Right cardiac atrium (tissue), 5 donors: ENCODE measurements around the gene HOXB13. TPM values are rescaled to one million over a fixed set of nuclear protein-coding genes. Genes with fewer than 3 reads are reported as not detected.

Experiments
- ATAC-seq, 2 donors: fragments of 200-7000 bp; cut with Tn5 transposase; one replicate each; pipeline versions ENCODE4 v1.8.0 to v1.9.1; 2020; ENCODE audit warnings: moderate library complexity in 2 of 2, mild to moderate bottlenecking in 1 of 2
- DNase-seq, 3 donors: peaks; one replicate each; pipeline ENCODE4 v3.0.0-alpha.2; 2020
- H3K27ac ChIP-seq: one replicate; pipeline ENCODE4 v1.5.1; 2013; ENCODE audit warnings: mild to moderate bottlenecking, low read length, control low read depth, moderate library complexity
- H3K27me3 ChIP-seq: one replicate; pipeline ENCODE4 v1.6.1; 2013; ENCODE audit not compliant: control insufficient read depth, insufficient read depth
- H3K4me1 ChIP-seq: one replicate; pipeline ENCODE4 v1.6.1; 2013; ENCODE audit warnings: low read length; ENCODE audit not compliant: control insufficient read depth, insufficient read depth
- H3K4me3 ChIP-seq: one replicate; pipeline ENCODE4 v1.5.1; 2013; ENCODE audit warnings: low read length, control low read depth
- H3K9me3 ChIP-seq: one replicate; pipeline ENCODE4 v1.6.1; 2013; ENCODE audit warnings: low read length; ENCODE audit not compliant: control insufficient read depth
- WGBS: extraction: QIAGEN DNeasy Blood & Tissue Kit; methylation state at CpG from one replicate; pipeline ENCODE4 v1.1.7; 2013; 5-methylcytosine and 5-hydroxymethylcytosine counted together
- intact Hi-C, 4 donors: fragments of 100-400 bp; cut with DNase I; formaldehyde crosslinking; loops; one replicate each; pipeline versions ENCODE4 v1.11.0 to v1.14.0; 2022 to 2023
- polyA plus RNA-seq: library from polyadenylated mRNA; stranded (reverse); fragments of 200-250 nt; gene quantifications from one replicate; pipeline ENCODE4 v1.2.3, GENCODE V29; 2013
- total RNA-seq, 4 donors: library from RNA; stranded (reverse); fragmentation: NEBNext Ultra II Directional; extraction: Animal tissue kit (Norgen Biotek cat#: 25700); gene quantifications; one replicate each; pipeline ENCODE4 v1.2.1, GENCODE V29; 2021
- donor health status: healthy with polysubstance abuse.
- donor health status: DM: no; HTN: yes; CAD: no.
- donor health status: DM: no; HTN: no; CAD: no.
- donor health status: DM: no; HTN: yes; CAD: no; lungs with severe emphysema.
- donor health status: DM: yes; HTN: yes; CAD: no.

HOXB13 gene
- total and polyA plus RNA-seq, 5 donors, result not detected

DNA sequence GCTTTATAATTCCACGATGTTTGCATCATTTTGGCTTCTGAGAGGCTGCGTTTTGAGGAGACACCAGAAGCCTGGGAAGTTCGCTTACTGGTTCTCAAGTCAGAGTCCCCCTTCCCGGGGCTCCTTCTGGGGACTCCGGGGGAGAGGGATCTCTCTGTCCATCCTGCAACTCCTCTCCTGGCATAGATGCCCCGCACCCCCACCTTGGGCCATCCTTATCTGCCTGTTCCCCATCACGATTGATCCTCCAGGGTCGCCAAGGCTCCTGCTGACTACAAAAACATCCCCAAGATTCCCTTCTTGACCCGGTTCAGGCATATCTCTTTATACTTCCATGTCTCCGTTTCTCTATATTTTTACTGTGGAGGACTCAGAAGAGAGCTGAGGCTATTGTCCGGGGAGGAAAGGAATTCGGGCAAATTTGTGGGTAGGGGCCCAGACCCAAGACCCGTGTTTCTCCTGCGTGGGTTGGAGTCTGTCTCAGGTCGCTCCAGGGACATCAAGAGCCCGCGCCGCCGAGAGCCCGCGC is 18.4 kb upstream of the HOXB13 start:
- no peak for ATAC-seq
- no peak overlapping the region for H3K4me3 ChIP-seq
- 3% methylated on average over 21 of the region's 21 CpGs for WGBS
- intact Hi-C loops, result no loop called here
- peaks cover 10% of the 10 kb centered on the region for H3K27me3 ChIP-seq
- no peak overlapping the region for H3K27ac ChIP-seq
- no peaks in the 10 kb centered on the region for H3K4me1 ChIP-seq
- H3K9me3 ChIP-seq, result no peaks in the 10 kb centered on the region
- DNase-seq, result no peak

DNA sequence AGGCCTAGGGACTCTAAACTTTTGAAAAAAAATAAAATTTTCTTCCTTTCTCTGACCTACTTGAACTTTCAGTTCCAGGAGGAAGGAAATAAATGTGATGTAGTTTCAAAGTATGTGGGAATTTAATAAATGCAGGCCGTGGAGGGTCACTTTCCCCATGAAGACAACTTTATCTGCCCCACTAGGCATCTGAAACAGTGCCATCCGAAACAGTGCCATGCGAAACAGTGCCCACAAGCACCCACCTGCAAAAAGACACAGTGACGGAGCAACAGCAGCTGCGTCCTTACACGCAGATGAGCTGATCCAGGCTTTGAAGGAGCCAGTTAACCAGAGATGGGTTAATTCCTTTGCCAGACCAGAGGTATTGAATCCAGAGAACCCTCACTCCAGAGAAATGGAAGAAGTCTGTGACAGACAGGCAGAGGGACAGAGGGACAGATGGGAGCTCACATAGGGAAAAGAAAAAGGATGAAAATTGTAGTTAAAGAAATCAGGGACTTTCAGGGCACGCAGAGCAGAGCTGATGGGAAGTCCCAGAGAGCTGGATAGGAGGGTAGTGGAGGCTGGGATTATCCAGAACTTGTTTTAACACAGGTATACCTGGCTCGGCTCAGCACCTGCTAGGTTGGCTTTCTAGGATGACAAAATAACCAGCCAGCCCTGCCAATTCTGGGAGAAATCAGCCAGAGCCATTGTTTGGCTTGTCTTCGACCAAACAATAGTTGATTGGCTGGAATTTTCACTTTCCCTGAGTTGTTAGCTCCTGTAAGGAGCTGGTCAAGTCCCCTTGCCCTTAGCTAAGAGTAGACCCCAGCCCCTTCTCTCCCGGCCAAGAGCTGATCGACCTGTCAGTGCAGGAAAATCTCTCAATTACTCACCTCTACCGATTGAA is 17.1 kb upstream of the HOXB13 start:
- intact Hi-C loops, result no loop called here
- Histone ChIP-seq H3K4me3 (no peak overlapping the region), H3K4me1 (no peaks in the 10 kb centered on the region), H3K27ac (no peak overlapping the region), H3K27me3 (peaks cover 13% of the 10 kb centered on the region), H3K9me3 (no peaks in the 10 kb centered on the region)
- WGBS, result 13% methylated on average over 12 of the region's 12 CpGs
- ATAC-seq (no peak), DNase-seq (no peak)

DNA sequence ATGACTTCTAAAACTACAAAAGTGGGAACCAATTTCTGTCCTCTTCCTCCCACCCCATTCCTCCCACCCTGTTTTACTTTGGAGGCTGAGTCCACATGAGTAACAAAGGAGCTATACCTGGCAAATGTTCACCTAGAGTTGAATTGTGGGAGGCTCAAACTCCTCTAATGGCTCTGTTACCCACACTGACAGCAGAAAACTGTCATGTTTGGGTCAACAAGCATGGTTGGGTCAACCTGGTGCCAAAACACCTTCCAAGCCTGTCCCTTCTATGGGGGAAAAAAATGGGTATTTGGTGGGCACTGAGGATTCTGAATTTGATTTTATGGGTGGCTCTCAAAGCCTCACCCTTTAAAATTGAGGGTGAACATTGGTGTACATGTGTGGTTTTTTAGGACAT is 12.0 kb upstream of the HOXB13 start:
- intact Hi-C loops, result no loop called here
- peaks cover 11% of the 10 kb centered on the region for H3K27me3 ChIP-seq

DNA sequence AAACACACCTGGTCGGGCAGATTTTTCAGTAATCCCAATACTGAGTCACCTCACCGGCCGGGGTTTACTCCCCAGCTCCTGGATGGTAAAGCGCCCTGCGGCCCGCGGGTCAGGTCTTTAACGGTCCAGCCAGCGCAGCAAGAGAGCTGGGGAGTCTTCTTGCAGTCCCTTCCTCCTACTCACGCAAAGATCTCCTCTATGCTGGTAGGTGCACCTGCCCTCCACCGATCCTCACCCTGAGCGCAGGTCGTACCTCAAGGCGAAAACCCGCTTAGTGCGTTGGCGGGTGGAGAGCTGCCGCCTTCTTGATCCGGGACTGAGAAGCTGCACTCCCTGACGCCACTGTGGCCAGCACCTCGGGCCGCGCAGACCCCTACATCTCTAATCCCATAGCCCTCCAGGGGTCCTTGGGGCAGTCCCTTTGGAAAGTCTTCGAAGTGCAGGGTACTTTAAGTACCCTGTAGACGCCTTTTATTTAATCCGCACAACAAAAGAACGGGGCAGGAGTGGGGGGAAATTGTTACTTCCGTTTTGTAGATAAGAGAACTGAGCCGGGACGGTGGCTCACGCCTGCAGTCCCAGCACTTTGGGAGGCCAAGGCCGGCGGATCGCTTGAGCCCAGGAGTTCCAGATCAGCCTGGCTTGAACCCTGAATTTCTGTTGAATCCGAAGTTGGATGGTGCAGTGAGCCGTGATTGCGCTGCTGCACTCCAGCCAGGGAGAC is 10.4 kb upstream of the HOXB13 start:
- H3K4me1 ChIP-seq, result no peaks in the 10 kb centered on the region
- no peaks in the 10 kb centered on the region for H3K9me3 ChIP-seq
- no peak for DNase-seq
- WGBS, result 3% methylated on average over 37 of the region's 37 CpGs
- H3K27me3 ChIP-seq, result peaks cover 6% of the 10 kb centered on the region
- no peak for ATAC-seq
- no peak overlapping the region for H3K27ac ChIP-seq
- intact Hi-C loops, result no loop called here
- H3K4me3 ChIP-seq, result no peak overlapping the region

More for the DNA sequence above, 12.0 kb upstream of the HOXB13 start:
- Histone ChIP-seq H3K4me3 (no peak overlapping the region), H3K4me1 (no peaks in the 10 kb centered on the region), H3K27ac (no peak overlapping the region), H3K9me3 (no peaks in the 10 kb centered on the region)
- no peak for DNase-seq
- ATAC-seq, result no peak

DNA sequence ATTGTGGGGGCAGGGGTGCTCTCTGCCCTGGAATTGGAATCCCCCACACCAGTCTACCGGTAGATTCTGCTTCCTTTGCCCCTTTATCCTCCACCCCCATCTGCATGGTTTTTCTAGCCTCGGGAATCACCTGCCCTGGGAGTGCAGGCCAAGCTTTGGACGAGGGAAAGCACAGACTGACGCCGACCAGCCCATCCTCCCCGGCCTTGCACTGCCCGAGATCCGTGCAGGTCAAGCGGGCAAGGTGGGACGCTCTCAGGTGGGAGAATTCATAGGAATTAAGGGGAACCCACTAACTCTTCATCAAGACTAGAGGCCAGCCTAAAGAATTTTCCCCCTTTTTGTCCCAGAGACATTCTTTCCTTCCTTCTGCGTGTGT is 9.9 kb upstream of the HOXB13 start:
- no peaks in the 10 kb centered on the region for H3K9me3 ChIP-seq
- H3K27ac ChIP-seq, result no peak overlapping the region
- DNase-seq (no peak), ATAC-seq (no peak)
- 2% methylated on average over 11 of the region's 11 CpGs for WGBS
- peaks cover 6% of the 10 kb centered on the region for H3K27me3 ChIP-seq
- no peak overlapping the region for H3K4me3 ChIP-seq
- no peaks in the 10 kb centered on the region for H3K4me1 ChIP-seq
- intact Hi-C loops, result no loop called here

DNA sequence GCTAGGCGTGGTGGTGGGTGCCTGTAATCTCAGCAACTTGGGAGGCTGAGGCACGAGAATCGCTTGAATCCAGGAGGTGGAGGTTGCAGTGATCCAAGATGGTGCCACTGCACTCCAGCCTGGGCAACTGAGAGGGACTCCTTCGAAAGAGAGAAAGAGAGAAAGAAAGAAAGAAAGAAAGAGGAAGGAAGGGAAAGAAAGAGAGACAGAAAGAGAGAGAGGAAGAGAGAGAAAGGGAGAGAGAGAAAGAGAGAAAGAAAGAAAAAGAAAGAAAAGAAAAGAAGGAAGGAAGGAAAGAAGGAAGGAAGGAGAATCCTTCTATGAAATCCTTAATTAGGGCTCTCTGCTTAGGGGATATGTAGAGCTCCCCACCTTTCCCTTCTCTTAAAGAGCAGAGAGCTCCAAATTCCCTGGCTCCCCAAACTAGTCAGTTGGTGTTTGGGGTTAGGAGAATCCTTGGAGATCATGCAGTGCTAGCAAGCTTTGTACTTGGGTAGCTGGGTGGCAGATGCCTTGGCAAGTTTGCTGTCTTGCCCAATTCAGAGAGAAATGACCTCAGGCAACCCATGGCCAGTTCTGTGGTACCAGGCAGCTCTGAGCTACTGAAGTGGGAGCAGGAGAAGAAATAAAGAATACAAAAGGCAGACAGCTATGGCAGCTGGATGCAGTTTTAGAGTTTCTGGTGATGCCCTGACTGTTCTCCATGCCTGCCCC is 8.9 kb upstream of the HOXB13 start:
- 48% methylated on average over 4 of the region's 4 CpGs for WGBS
- Histone ChIP-seq H3K9me3 (no peaks in the 10 kb centered on the region), H3K4me1 (no peaks in the 10 kb centered on the region), H3K4me3 (no peak overlapping the region), H3K27ac (no peak overlapping the region), H3K27me3 (peaks cover 6% of the 10 kb centered on the region)
- no peak for ATAC-seq
- intact Hi-C loops, result no loop called here
- DNase-seq, result no peak

DNA sequence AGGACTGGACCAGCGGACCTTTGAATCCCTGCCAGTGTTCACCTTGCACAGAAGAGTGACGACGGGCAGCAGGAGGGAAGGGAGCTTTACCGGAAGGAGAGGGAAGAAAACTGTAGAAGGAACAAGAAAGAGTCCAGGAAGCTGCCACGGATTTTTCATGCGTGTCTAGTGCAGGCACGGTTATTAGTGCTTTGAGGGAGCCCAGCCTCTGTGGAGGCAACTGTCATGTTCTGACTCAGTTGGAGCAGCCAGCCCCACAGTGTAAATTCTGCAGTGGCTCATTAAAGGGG is 6.5 kb upstream of the HOXB13 start:
- Histone ChIP-seq H3K4me3 (no peak overlapping the region), H3K27me3 (no peaks in the 10 kb centered on the region), H3K4me1 (no peaks in the 10 kb centered on the region), H3K27ac (no peak overlapping the region), H3K9me3 (no peaks in the 10 kb centered on the region)
- DNase-seq, result no peak
- ATAC-seq, result no peak
- intact Hi-C loops, result no loop called here
- WGBS, result 4% methylated on average over 7 of the region's 7 CpGs

DNA sequence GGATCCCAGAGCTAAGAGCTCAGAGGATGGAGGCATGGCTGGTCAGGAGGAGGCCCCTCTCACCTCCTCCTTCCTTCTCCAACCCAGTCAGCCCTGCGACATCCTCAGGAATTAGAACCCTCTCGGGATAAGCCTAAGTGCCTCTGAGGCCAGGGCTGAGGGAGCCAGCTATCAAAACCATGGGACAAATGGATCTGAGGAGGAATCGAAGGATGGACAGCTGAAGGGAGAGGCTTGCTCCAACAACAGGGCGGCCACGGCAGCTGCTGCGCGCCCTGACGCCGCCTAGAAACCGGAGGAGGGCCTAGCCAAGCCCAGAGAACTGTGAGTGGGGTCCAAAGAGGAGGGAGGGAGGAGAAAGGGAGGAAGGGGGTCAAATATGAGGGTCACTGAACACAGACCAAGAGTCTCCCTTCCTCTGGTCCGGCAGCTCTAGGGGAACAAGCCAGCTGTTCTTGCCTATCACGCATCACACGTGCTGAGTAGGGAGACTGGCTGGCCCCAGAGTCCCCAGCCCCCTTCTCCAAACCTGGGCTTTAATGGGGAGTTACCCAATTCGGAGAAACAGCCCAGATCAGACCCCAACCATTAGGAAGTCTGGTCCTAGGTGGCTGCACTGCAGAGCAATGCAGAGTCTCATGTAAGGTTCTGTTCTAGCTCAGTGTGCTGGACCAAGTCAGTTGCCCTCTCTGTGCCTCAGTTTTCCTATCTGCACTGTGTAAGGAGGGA is 5.9 kb upstream of the HOXB13 start:
- intact Hi-C loops, result no loop called here
- DNase-seq, result no peak
- no peaks in the 10 kb centered on the region for H3K9me3 ChIP-seq
- no peaks in the 10 kb centered on the region for H3K4me1 ChIP-seq
- no peak overlapping the region for H3K27ac ChIP-seq
- H3K4me3 ChIP-seq, result no peak overlapping the region
- no peaks in the 10 kb centered on the region for H3K27me3 ChIP-seq
- no peak for ATAC-seq
- 5% methylated on average over 14 of the region's 14 CpGs for WGBS

DNA sequence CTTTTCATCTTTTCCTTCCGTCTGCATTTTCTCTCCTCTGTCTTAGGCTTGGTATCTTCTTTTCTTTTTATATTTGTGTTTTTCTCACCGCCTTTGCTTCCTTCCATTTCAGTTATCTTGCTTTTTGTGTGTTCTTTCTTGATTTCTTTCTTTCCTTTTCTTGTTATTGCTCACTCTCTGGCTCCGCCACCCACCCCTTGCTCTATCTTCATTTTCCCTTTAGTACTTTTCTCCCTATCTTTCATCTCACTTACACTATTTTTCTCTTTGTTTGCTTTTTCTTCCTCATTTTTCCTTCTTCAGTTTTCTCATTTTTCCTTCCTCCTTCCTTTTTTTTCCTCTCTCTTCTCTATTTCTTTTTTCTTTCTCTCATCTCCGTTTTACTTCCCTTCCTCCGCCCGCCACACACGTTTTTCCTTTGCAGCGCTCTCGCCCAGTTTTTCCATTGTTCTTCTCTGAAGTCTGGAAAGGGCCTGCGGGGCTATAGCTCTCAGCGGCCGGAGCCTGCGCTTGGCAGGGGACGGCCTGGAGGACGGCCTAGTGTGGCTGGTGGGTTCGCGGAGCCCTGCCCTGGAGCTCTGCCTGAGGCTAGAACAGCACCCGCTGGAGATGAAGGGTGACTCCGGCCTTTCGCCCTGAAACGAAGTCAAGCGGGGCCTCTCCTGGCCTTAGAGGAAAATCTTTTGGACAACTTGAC is 5.2 kb upstream of the HOXB13 start:
- Histone ChIP-seq H3K27ac (no peak overlapping the region), H3K27me3 (no peaks in the 10 kb centered on the region), H3K9me3 (no peaks in the 10 kb centered on the region), H3K4me3 (no peak overlapping the region), H3K4me1 (no peaks in the 10 kb centered on the region)
- 7% methylated on average over 22 of the region's 22 CpGs for WGBS
- no peak for ATAC-seq
- DNase-seq, result no peak
- intact Hi-C loops, result no loop called here
